Measurements from ENCODE around the gene OR10H1.
"Not testable (repeated sequence)": the region's sequence is repeated elsewhere in the genome, so short reads cannot be mapped to it uniquely, and the experiment has no call there.

OR10H1 gene

DNA sequence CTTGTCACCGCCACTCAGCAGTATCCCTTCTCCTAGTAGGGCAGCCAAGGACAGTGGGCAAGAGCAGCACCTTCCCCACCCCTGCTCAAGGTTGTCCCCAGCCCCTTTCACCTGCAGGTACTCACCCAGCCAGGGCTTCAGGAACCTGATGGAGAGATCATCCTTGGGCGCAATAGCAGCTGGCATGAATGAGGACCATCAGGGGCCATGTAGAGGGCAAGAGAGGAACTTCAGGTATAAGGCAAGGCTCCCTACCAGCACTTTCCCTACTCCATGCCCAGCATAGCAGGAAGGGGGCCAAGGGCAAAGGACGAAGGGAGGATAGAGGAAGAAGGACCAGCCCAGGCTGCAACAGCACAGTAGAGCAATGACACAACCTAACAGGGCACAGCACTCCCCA lies 41.3 kb downstream of the OR10H1 start:
- not testable (repeated sequence) for DNase-seq (ENCODE audit: low spot score)

DNA sequence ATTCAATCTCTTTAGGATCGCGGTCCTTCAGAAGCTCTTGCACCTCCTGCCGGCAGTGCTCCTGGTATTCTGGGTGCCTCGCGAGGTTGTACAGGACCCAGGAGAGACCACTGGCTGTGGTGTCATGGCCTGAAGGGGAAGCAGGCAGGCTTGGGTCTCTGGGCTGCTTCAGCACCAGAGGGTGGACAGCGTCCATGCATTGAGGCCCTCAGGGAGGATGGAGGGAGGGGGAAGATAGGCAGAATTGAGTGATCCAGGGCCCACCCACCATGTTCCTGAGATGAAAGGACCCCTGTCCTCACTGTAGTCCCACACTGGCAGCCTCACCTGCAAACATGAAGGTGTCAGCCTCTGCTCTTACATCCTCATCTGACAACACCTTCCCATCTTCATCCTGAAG lies 45.9 kb downstream of the OR10H1 start:
- no peak for DNase-seq (ENCODE audit: low spot score)

DNA sequence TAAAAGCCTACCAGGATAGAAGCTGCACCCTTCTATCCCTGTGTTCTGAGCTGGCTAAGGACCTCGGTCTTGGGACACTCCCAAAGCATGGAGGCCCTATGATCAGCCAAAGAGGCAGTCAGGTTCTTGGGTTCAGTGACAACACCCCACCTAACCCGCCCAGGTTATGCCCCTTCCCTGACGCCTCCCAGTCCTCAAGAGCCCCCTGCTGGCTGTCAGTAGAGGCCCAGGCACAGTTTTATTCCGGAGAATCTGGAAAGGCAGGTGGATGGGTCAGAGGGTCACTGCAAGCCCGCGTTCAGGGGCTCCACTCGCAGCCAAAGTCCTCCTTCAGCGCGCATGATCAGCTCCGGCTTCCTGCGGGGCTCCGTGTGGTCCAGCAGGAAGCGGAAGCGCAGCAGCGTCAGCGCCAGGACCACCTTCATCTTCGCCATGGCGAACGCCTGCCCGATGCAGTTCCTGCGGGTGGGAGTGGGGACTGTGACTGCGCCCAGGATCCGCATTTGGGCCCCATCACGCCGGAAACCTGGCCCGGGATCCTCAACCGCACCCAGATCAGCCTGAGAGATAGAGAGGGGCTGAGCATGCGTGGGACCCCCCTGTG lies 55.4 kb downstream of the OR10H1 start:
- no peak for DNase-seq (ENCODE audit: low spot score)

DNA sequence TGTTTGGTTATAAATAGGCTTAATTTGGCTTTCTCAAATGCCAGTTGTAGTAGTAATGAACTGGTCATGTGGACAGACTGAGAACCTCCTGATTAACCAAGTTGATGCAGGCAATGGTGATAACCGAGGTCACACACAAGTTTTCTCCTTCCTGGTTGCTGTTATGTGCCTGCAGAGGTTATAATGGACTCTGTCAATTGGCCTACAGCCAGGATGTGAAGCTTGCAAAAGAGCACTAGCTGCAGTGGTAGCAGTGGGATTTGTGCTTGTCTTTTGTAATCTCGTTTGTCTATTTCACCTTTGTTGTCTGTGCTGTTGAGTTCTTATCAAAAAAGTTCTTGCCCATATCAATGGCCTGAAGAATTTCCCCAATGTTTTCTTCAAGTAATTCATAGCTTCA lies 57.1 kb downstream of the OR10H1 start:
- DNase-seq (ENCODE audit: low spot score), result no peak

All from CD4-positive, alpha-beta T cell treated with Interleukin-6 at 100 ng/mL for 8 hours (primary cell).